ENCODE data around the gene CYP46A1. TPM values are rescaled to one million over a fixed set of nuclear protein-coding genes. Genes with fewer than 3 reads are reported as not detected.

Gene CYP46A1
- total and polyA plus RNA-seq, 2 donors from 2014 or later, result 0.82 to 2.5 TPM

GRCh38 chr14:99742509-99743487 lies 58.7 kb downstream of the CYP46A1 start:
- H3K4me3 ChIP-seq (ENCODE audit: low read length in 3 of 3), result no peak overlapping the region
- no peaks in the 10 kb centered on the region for H3K36me3 ChIP-seq (ENCODE audit: control insufficient read depth in 2 of 3, insufficient read depth in 3 of 3, low read length in 3 of 3)
- H3K9me3 ChIP-seq (ENCODE audit: control insufficient read depth in 2 of 3, insufficient read depth in 1 of 3, low read length in 3 of 3), result no peaks in the 10 kb centered on the region
- DNase-seq (no peak), FAIRE-seq (no peak)
- no peak overlapping the region for H3K9ac ChIP-seq (ENCODE audit: low read length in 3 of 3)
- no peaks in the 10 kb centered on the region for H3K27me3 ChIP-seq (ENCODE audit: control insufficient read depth, insufficient read depth, low read length)
- no peak overlapping the region for H3K27ac ChIP-seq (ENCODE audit: low read depth in 2 of 2, low read length in 2 of 2)
- peaks cover 0 to 26% (median 9%) of the 10 kb centered on the region in 3 donors for H3K4me1 ChIP-seq (ENCODE audit: control insufficient read depth in 2 of 3, insufficient read depth in 2 of 3, low read depth in 1 of 3, low read length in 3 of 3)
- TF ChIP-seq CTCF (IDR thresholded peaks at IDR 0.05; ENCODE audit: borderline replicate concordance, extremely low read depth, insufficient read depth), result no peak
- intact Hi-C loops (cut with DNase I), result no loop called here

GRCh38 chr14:99744199-99744872 lies 60.2 kb downstream of the CYP46A1 start:
- no peak overlapping the region for H3K27ac ChIP-seq (ENCODE audit: low read depth in 2 of 2, low read length in 2 of 2)
- TF ChIP-seq CTCF (IDR thresholded peaks at IDR 0.05; ENCODE audit: borderline replicate concordance, extremely low read depth, insufficient read depth), result no peak

GRCh38 chr14:99744873-99745224 lies 60.8 kb downstream of the CYP46A1 start:
- no peak for DNase-seq
- Histone ChIP-seq H3K27me3 (ENCODE audit: control insufficient read depth, insufficient read depth, low read length) (no peaks in the 10 kb centered on the region), H3K9me3 (ENCODE audit: control insufficient read depth in 2 of 3, insufficient read depth in 1 of 3, low read length in 3 of 3) (no peaks in the 10 kb centered on the region), H3K4me1 (ENCODE audit: control insufficient read depth in 2 of 3, insufficient read depth in 2 of 3, low read depth in 1 of 3, low read length in 3 of 3) (peaks cover 0 to 24% (median 11%) of the 10 kb centered on the region in 3 donors), H3K27ac (ENCODE audit: low read depth in 2 of 2, low read length in 2 of 2) (no peak overlapping the region), H3K36me3 (ENCODE audit: control insufficient read depth in 2 of 3, insufficient read depth in 3 of 3, low read length in 3 of 3) (no peaks in the 10 kb centered on the region), H3K9ac (ENCODE audit: low read length in 3 of 3) (no peak overlapping the region), H3K4me3 (ENCODE audit: low read length in 3 of 3) (no peak overlapping the region)
- TF ChIP-seq CTCF (IDR thresholded peaks at IDR 0.05; ENCODE audit: borderline replicate concordance, extremely low read depth, insufficient read depth), result no peak
- no peak for FAIRE-seq
- intact Hi-C loops (cut with DNase I), result no loop called here

More at GRCh38 chr14:99744199-99744872, 60.2 kb downstream of the CYP46A1 start:
- intact Hi-C loops (cut with DNase I), result no loop called here
- H3K36me3 ChIP-seq (ENCODE audit: control insufficient read depth in 2 of 3, insufficient read depth in 3 of 3, low read length in 3 of 3), result no peaks in the 10 kb centered on the region
- H3K9ac ChIP-seq (ENCODE audit: low read length in 3 of 3), result no peak overlapping the region
- DNase-seq (no peak), FAIRE-seq (no peak)
- H3K4me3 ChIP-seq (ENCODE audit: low read length in 3 of 3), result no peak overlapping the region
- no peaks in the 10 kb centered on the region for H3K27me3 ChIP-seq (ENCODE audit: control insufficient read depth, insufficient read depth, low read length)
- H3K4me1 ChIP-seq (ENCODE audit: control insufficient read depth in 2 of 3, insufficient read depth in 2 of 3, low read depth in 1 of 3, low read length in 3 of 3), result peaks cover 0 to 22% (median 9%) of the 10 kb centered on the region in 3 donors
- no peaks in the 10 kb centered on the region for H3K9me3 ChIP-seq (ENCODE audit: control insufficient read depth in 2 of 3, insufficient read depth in 1 of 3, low read length in 3 of 3)
